Kidney tubule cell (primary cell): ENCODE results near the gene FLAD1.

ENCODE experiments used
- DNase-seq: peaks from one replicate; pipeline ENCODE4 v3.0.0-alpha.2; 2018; ENCODE audit warnings: low spot score

FLAD1 gene

DNA sequence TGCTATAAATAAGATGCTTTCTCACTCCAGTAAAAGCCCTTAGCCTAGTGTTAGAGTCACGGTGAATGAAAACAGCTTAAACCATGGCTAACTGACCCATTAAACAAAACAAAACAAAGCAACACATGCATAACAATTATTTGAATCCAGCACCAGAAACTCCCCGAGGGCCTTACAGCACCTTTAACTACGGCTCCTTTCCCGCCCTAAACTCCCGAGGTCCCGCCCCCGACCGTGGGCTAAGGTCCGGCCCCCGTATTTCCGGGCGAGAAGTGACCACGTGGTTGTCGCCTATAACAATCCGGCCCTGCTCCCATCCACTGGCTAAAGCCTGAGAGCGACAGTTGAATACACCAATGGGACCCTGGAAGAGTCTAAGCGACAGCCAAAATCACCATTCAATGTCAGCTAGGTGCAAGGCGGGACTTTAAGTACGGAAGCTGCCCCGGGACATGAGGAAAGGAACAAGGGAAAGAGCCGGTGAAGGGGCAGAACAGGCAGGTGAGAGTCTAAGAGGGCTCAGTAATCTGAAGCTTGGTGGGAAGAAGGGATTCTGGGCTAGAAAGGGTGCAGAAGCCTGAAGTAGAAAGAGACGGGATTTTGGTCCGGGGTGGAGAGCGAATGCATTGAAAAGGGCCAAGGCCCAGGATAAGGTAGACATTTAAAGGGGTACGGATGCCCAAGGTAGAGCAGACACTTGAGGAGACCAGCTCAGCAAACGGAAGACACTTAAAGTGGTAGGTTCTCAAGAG is at the start of gene FLAD1:
Gene FLAD1 (plus strand): TSS at position 448 of the 752 bp plus-strand sequence. CDS start 351 bp downstream, outside the sequence.
- peak; percentile 100 for DNase-seq

DNA sequence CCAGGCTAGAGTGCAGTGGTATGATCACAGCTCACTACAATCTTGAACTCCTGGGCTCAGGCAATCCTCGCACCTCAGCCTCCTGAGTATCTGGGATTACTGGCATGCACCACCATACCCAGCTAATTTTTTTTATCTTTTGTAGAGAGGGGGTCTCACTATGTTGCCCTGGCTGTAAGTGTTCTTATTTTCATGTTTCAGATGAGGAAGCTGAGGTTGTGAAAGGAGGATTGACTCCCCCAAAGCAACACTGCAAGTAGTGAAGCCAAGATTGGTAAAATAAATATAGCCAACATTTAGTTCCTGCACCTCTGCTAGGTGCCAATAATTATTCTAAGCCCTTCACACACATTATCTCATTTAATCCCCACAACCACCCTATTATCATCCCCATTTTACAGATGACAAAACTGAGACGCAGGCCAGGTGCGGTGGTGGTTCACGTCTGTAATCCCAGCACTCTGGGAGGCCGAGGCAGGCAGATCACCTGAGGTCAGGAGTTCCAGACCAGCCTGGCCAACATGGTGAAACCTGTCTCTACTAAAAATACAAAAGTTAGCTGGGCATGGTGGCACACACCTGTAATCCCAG is 48.7 kb upstream of the FLAD1 start:
- no peak for DNase-seq

DNA sequence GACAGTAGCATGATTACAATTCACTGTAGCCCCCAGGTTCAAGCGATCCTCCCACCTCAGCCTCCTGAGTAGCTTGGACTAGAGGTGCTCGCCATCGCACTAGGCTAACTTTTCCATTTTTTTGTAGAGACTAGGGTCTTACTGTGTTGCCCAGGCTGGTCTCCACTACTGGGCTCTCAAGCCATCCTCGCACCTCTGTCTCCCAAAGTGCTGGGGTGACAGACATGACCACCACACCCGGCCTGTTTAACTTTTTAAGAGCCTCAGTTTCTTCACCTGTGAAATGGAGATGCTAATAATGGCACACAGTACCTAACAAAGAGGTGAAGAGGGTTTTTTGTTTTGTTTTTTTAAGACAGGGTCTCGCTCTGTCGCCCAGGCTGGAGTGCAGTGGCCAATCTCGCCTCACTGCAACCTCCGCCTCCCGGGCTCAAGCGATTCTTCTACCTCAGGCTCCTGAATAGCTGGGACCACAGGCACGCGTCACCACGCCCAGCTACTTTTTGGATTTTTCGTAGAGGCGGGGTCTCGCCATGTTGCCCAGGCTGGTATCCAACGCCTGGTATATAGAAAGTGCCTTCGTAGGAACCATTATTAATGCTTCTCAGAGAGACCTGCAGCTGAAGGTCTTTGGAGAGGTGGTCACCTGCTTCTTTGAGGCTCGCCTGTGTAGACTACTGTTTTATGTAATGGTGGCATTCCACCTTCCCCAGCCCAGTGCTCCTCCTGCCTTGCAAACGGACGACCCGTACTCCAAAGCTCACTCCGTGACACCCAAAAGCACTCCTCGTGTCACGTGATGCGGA is 47.2 kb upstream of the FLAD1 start:
- peak; percentile 35 for DNase-seq

DNA sequence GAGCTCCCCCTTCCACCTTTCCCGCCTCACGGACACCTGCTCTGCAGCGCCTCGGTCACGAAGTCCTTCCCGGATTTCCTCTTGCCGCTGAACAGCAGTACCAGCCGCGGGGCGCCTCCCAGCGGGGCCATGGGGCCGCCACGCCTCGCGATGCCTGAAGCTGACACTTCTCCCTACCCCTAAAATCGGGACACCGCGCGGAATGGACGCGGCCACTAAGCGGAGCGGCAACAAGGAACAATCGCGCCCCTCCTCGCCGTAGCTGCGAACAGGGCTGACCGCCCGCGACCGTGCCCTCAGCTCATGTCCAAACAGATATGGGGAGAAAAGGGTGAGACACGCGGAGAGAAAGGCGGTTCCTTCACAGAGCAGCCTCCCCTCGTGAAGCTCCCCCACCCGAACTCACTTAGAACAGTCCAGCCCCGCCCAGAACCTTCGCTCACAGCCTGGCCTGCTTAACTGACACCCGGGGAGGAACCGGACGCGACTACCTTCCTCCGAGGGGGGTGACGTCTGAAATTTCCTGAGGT is 46.5 kb upstream of the FLAD1 start, which contains the start of gene PMVK:
Gene PMVK (minus strand): TSS at position 165 of the 530 bp plus-strand sequence. CDS start 34 bp downstream, at position 131.
- peak; percentile 94 for DNase-seq

DNA sequence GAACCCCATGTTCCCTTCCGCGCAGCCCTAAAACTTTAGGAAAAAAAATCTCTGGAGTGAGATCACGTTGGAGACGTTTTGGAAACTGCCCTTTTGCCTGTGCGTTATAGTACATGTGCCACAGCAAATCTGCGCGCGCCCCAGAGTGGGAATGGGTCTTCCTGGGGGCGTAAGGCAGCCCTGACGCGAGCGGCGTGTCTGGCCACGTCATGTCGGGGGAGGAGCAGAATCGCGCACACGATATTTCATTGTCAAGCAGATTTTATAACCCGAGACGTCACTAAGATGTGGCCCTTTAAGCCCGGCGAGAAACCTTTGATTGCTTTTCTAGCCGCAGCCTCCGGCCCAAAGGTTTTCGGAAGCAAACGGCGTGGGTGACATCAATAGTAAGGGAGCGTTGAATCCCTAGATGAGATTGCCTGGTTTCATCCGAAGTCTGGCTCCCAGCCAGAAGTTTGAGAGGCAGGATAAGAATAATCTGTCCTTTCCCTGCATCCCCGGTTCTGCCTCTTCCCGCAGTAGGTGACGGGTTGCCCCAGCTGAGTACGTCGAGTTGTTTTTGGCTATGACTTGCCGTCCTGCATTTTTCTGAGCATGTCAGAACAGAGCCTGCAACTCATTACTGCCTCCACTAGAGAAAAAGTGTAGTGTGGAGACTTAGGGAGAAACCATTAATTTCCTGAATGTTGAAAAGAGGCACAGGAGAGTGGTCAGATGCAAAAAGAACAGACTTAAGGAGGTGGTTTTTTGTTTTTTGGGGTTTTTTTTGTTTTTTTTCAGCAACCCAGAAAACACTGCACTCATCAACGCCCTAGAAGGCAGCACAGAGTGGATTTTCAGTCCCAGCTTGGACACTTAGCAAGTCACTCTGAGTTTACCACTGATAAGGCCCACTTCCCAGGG is 45.8 kb upstream of the FLAD1 start:
- peak; percentile 90 for DNase-seq

DNA sequence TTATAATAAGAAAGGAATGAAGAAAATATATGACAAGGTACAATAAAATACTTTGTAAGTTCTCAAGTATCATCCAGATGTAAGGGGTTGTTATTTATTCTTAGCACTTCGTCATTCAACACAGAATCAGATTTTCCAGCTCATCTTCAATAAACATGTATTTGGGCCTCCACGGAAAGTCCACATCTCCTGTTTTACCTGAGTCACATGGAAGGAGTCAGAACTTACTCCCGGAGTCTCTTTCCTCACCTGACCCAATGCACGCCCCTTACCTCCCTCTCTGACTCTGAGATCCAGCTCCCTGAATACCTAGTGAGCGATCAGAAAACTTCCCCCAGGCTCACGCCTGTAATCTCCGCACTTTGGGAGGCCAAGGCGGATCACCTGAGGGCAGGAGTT is 45.2 kb upstream of the FLAD1 start:
- DNase-seq, result no peak

DNA sequence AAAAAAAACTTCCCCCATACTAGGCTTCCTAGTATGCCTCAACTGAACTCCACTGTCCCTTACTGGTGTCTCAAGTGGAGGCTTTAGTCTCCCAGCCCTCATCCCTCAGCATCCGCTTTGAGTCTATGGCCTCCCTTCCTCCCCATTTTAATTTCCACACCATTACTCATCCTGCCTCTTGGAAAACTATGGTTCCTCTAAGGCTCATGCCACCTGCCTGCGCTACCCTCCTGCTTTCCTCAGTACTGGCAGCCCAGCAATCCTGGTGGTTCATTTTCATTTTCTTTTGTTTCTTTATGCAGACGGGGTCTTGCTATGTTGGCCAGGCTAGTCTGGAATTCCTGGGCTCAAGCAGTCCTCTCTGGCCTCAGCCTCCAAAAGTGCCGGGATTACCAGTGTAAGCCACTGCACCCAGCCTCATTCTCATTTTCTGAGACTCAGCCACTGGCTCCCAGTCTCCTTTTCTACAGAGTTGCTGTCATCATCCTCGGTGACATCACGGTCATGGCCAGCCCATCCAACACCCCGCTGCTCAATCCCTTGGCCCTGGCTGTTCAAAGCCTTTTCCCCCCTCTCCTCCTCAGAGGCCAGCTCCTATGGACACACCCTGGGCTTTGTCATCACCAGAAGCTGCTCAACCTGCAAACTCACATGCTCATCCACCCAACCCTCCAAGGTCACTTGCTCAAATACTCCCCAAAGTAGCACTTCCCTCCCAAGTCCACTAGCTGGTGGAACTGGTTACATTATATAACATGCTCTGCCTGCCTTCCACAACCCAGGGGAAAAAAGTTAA is 44.3 kb upstream of the FLAD1 start:
- no peak for DNase-seq

DNA sequence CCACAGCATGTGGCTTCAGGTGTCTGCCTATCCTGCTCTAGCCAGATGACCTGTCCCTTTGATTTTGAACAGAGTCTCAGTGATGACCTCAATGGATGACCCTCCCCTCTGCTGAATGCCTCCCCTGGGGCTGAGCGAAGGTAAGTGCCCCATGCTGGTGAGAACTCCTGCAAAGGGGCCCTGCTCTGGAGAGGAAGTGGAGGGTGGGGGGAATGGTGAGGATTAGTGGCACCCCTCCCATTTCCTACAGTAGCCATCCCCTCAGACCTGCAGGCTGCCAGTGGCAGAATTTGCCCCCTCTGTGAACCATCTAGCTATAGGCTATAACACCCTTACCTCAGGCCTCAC is 43.0 kb upstream of the FLAD1 start:
- no peak for DNase-seq

DNA sequence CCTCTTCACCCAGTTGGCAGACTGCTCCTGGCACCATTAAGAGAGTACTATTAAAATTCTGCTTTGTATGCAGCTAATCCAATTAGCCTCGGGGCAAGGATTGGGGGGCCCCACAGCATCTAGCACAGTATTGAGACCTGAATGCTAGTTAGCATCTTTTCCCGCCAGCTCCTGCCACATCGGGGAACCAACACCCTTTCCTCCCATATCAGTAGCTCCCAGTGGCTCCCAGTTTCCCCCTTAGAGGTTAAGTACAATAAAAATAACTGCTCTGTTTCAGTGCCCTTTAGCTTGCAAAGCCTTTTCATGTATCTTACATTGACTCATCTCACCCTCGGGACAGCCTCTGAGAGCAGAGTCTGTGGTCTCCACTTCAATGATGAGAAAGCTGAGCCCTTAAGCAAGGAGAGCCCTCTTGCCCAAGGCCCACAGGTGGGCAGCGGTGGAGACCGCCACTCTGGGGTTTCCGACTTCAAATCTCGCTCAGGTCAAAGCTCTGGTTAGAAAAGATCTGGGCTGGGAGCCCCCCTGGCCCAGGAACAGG is 42.4 kb upstream of the FLAD1 start:
- DNase-seq, result no peak

DNA sequence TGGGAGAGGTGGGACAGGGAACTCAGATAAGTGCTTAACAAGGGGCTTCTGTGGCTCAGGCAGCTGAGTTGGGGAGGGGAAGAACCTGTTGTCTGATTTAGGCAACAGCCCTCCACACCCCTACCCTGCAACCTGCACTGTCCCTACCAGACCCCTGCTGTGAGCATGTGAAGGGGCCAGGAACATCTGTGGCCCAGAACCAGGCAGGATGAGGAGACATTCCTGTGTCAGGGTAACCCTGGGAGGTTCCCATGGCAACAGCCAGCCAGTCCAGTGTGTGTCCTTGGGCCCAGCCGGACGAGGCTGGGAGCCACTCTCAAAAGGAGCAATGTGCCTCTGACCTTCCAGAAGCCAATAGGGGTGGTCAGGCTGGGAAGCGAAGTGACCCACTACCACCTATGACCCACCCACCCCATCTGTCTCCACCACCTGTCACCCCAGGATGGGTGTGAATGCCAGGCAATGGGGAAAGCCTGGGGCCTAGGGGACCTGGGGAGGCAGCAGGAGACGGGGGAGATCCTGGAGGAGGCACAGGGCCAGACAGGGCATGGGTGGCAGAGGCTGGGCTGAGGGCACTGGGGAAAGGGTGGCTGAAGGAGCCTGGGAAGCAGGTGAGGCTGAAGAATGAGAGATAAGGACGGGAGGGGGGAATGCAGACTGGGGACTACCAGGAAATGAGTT is 41.7 kb upstream of the FLAD1 start:
- no peak for DNase-seq

DNA sequence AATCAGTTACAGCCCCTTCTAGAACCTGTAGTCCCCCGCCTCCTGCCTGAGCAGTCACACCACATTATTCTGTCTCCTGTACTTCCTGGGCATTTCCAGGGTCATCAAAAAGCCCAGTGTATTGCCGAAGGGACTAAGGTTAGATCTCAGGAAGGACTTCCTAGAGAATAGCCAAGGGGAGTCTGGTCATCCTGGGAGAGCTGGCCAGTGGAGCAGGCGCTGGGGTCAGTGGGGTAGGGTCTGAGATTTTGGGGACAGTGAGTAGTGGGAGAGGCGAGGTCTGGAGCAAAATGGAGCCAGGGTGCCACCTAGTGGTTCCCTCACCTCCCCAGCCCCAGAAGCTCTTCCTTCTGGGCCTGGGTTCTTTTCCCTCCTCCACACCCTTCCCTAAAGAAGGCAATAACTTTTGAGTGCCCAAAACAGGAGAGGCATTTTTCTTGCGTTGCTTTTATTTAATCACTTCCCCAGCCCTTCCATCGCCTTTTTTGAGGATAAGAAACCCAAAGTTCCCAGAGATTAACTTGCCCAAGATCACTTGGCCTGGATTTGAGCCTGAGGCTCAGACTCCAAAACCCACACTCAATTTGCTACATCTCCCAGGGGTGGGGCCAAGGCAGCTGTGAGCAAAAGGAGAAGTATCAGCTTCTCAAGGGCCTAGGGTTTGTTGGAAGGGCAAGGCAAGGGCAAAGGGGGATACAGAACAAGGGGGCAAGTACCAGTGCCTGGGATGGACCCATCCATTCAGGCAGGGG is 39.3 kb upstream of the FLAD1 start:
- DNase-seq, result peak; percentile 20

DNA sequence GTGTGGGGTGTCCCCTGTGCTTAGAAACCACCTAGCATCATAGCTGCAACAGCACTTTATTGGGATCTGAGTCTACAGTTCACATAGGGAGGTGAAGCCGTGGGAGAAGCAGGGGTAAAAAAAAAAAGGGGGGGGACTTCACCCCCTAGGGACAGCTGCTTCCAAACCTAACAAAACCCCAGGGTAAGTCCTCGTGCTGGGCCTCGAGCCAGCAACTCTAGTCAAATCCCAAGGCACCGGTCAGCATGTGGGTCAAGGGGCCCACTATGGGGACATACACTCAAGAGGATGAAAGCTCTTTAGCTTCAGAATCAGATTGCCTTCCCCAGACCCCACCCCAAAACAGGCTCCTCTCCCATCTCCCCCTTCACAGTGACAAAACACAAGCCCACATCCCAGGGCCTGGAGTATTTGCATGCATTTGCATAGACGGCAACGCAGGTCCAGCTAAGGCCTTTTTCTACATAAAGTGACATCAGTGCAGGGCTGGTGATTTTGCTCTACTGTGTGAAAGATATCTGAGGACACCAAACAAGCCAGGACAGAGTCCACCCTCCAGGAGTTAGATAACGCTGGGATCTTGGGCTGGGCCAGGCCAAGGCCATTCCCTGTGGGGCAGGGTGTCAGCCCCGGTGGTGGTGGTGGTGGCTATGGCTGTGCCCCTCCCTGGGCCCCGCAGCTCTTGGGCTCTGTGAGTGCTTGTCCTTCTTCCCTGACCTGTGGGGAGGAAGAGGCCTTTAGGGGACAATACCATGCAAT is 38.6 kb upstream of the FLAD1 start:
- no peak for DNase-seq

DNA sequence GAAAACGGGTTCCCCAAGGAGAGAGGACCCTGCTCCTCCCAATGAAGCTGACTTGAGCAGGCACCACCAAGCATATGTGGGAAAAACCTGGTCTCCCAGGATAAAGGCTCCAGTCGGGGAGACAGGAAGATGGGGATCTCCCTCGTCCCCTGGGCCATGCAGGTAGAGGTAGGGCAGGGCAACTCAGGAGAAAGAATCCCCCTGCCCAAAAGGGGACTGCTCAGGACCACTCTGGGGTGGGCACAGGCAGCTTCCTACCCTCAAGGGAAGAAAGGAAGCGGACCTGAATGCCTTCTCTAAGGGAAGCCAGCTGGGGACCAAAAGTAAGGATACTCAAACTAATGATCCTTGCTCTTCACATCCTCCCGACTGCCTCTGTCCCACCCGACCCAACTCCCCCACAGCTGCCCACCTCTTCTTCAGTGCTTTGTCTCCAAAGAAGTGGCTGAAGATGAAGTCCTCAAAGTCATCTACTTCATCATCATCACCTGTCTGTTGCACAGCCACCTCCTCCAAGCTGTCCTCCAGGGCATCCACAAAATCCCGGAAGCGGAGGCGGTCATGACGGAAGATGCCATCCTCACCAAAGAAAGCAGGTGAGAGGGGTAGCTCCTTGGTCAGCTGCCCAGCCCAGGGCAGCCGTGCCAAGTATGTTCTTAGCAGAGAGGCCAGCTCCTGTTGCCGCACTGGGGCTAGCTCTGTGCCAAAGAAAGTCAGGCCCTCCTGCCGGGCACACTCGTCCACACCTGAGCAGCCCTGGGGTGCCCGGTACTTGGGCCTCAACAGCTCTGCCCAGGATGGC is 37.8 kb upstream of the FLAD1 start:
- no peak for DNase-seq

DNA sequence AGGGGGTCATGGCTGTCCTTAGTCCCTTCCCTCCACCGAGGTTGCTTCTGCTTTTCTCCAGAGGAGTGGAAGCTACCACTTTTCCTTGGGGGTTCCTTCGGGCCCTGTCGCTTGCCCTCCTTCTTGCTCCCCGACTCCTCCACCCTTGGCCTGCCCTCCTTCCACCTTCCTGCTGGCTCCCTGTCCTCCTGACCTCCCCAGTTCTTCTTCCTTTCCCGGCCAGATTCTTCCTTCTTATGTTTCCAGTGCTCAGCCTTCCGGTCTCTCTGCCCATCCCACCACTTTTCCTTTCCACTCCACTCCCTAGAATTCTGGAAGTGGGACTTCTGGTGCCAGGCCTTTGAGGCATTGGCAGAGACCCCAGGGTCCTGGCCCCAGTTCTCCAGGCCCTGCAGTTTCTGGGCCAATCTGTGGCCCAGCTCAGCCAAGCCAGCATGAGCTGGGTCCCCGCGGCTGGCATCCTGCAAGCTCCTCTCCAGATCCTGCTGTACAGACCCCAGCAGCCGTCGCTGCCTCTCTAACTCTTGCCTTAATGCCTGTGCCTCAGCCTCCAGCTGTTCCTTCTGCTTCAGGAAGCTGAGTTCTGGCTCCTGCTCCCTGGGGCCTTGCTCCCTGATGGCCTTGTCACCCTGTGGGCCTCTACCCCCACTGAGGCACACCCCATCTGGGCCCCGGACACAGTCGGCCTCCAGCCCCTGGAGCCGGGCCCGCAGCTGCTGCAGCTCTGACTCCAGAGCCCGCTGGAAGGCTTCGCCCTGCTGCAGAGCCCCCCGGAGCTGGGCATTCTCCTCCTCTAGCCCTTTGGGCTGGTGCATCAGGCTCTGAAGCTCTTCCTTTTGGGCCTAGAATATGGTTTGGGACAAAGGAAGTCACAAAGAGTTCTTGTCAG is 36.9 kb upstream of the FLAD1 start:
- DNase-seq, result no peak

DNA sequence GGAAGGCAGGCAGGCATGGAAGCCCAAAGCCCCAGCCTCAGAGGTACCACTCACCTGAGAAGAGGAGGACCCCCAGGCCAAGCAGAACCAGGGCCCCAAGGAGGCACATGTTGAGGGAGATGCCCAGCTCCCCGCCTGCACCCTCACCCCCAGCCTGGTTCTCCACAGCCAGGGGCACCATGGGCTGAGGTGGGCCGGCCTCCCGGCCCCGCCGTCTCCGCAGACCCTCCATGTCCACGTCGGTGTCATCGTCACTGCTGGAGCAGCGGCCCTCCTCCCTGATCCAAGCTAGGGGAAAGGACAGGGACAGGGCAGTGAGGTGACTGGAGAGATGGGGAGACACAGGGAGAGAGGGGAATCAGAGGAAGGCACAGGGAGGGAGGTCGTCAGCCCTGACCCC is 35.1 kb upstream of the FLAD1 start:
- DNase-seq, result no peak

DNA sequence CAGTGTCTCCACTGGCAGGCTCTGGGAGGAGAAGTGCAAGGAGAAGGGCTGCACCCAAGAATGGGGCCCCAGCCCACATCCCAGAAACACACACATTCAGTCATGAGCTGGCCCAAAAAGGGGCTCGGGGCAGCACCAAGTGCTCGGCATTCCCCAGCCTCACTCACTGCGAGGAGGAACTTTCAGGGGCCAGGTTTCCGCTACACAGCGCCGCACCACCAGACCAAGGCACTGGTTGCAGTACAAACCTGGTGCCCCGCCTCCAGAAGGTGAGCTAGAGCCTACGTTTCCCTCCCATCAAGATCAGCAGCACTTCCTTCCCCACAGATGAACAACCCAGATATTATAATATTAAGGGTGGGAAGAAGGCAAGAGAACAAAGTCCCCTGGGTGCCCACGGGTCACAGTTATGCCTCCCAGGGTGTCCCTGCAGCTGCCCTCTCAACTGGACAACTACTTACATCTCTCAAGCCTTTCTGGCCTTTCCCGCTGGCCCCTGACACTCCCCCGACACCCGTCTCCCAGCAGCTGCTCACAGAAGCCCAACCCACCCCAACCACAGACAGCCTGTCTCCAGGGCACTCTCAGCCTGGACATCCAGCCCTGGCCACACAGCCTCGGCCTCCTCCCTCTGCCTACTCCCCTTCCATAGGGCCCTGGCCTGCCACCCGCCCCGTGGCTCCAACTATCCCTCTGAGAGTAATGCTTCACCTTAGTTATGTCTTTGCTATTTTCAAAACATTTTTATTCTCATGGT is 31.1 kb upstream of the FLAD1 start:
- DNase-seq, result no peak
